Panc1 (cell line): ENCODE results near the gene ADGRE1. TPM values are rescaled to one million over a fixed set of nuclear protein-coding genes. Genes with fewer than 3 reads are reported as not detected.

Source experiments
- ATAC-seq: fragments of 200-7000 bp; cut with Tn5 transposase; 2 replicates; pipeline ENCODE4 v1.9.1; 2020; ENCODE audit warnings: mild to moderate bottlenecking, moderate library complexity
- BruUV-seq: library from RNA; stranded (reverse); fragments of 400-500 nt; replicated peaks from 2 replicates; lab custom pipeline; 2021; lab: Mats Ljungman, UMichigan
- CTCF ChIA-PET: fragments of 300-600 bp; sonication (Branson Sonifier 250); formaldehyde crosslinking; loops from one replicate; lab custom pipeline; 2022; ENCODE audit warnings: antibody characterized with exemption; lab: Charles Lee
- POLR2A ChIA-PET: fragments of 300-600 bp; sonication (Branson Sonifier 250); formaldehyde crosslinking; loops from one replicate; lab custom pipeline; 2022; ENCODE audit warnings: antibody characterized with exemption; lab: Charles Lee
- DNase-seq: peaks from one replicate; pipeline ENCODE4 v3.0.0-alpha.2; 2010; ENCODE audit warnings: low read depth, low spot score
- H3K27ac ChIP-seq: 2 replicates; pipeline ENCODE4 v1.5.1; 2011; ENCODE audit warnings: mild to moderate bottlenecking, low read length, inconsistent platforms
- H3K27me3 ChIP-seq: fragments of 200-500 bp; sonication (Bioruptor generic); 2 replicates; pipeline ENCODE4 v1.6.0; 2014; ENCODE audit warnings: low read length, inconsistent platforms; ENCODE audit not compliant: control insufficient read depth, insufficient read depth
- H3K36me3 ChIP-seq: fragments of 200-500 bp; sonication (Bioruptor generic); 2 replicates; pipeline ENCODE4 v1.5.1; 2014; ENCODE audit warnings: inconsistent platforms, mild to moderate bottlenecking, low read length, moderate library complexity; ENCODE audit not compliant: control insufficient read depth, insufficient read depth
- H3K4me1 ChIP-seq: 2 replicates; pipeline ENCODE4 v1.5.1; 2011; ENCODE audit warnings: inconsistent platforms, mild to moderate bottlenecking, low read length, moderate library complexity; ENCODE audit not compliant: control insufficient read depth, insufficient read depth
- H3K4me3 ChIP-seq, 2 experiments: 2 replicates each; pipeline ENCODE4 v1.5.1; 2011 to 2012; ENCODE audit warnings: low read depth in 2 of 2, low read length in 2 of 2, mild to moderate bottlenecking in 2 of 2, inconsistent platforms in 1 of 2, moderate library complexity in 1 of 2
- H3K9me3 ChIP-seq: fragments of 200-500 bp; sonication (Bioruptor generic); 2 replicates; pipeline ENCODE4 v1.5.1; 2014; ENCODE audit warnings: low read depth, mild to moderate bottlenecking, inconsistent platforms, low read length, moderate library complexity; ENCODE audit not compliant: control insufficient read depth, insufficient read depth
- CTCF ChIP-seq: fragments of 450-650 bp; IDR thresholded peaks from 2 replicates; pipeline ENCODE4 v1.5.1; 2017; ENCODE audit warnings: mild to moderate bottlenecking
- POLR2AphosphoS5 ChIP-seq: IDR thresholded peaks from 2 replicates; pipeline ENCODE4 v1.6.1; 2012; ENCODE audit warnings: mild to moderate bottlenecking, low read depth, low read length, moderate library complexity
- REST ChIP-seq, 2 experiments: IDR thresholded peaks; 2 replicates each; pipeline ENCODE4 v1.6.1; 2011 to 2012; ENCODE audit warnings: low read depth in 2 of 2, control low read depth in 1 of 2, low read length in 1 of 2, mild to moderate bottlenecking in 1 of 2, moderate library complexity in 1 of 2; ENCODE audit not compliant: insufficient read depth in 1 of 2
- SIN3A ChIP-seq: IDR thresholded peaks from 2 replicates; pipeline ENCODE4 v1.6.1; 2012; ENCODE audit warnings: low read depth, mild to moderate bottlenecking, low read length, moderate library complexity, borderline replicate concordance; ENCODE audit not compliant: insufficient read depth
- TCF7L2 ChIP-seq: IDR thresholded peaks from 2 replicates; pipeline ENCODE4 v1.6.1; 2011; ENCODE audit warnings: mild to moderate bottlenecking, low read depth, low read length, inconsistent platforms
- in situ Hi-C: cut with HindIII; loops from 2 replicates; pipeline ENCODE4 v1.10.0; 2016; ENCODE audit warnings: low sequenced_read_pairs, low pct_unique_long_range_greater_than_20kb
- intact Hi-C: fragments of 100-400 bp; cut with micrococcal nuclease; formaldehyde crosslinking; loops from one replicate; pipeline ENCODE4 v1.10.0; 2022; ENCODE audit not compliant: unreplicated experiment
- total RNA-seq: library from RNA; stranded (reverse); gene quantifications from one replicate; pipeline ENCODE4 v1.2.1, GENCODE V29; 2021; ENCODE audit not compliant: unreplicated experiment

ADGRE1 gene
- total RNA-seq, 1 experiment from 2014 or later: 0.08 TPM

- DNase-seq (no peak), ATAC-seq (no peak)
- H3K9me3 ChIP-seq: no peaks in the 10 kb centered on the region
- no peak overlapping the region for H3K4me3 ChIP-seq
- TF ChIP-seq CTCF (no peak), SIN3A (no peak), POLR2AphosphoS5 (no peak), REST (IDR thresholded peaks at IDR 0.05; ENCODE audit: insufficient read depth in 1 of 2, low read depth in 2 of 2, low read length in 1 of 2) (no peak), TCF7L2 (no peak)
- no peaks in the 10 kb centered on the region for H3K36me3 ChIP-seq
- ChIA-PET CTCF (no interaction called here), POLR2A (no interaction called here)
- intact Hi-C loops: no loop called here
- 0 out of 2 replicates have a peak, but pooled peaks cover 2% of the 10 kb centered on the region for H3K27me3 ChIP-seq
- H3K4me1 ChIP-seq: no peaks in the 10 kb centered on the region
- no TSS peak for BruUV-seq
- no peak overlapping the region for H3K27ac ChIP-seq
- in situ Hi-C loops: no loop called here
These were observed 6.9 kb downstream of the ADGRE1 start for GRCh38 chr19:6894313-6894712.

- CTCF ChIA-PET: no interaction called here
- ATAC-seq (no peak), DNase-seq (no peak)
- TF ChIP-seq POLR2AphosphoS5: no peak
- TF ChIP-seq TCF7L2: no peak
- TF ChIP-seq SIN3A: no peak
- no peak for TF ChIP-seq CTCF
- no peak for TF ChIP-seq REST (IDR thresholded peaks at IDR 0.05; ENCODE audit: insufficient read depth in 1 of 2, low read depth in 2 of 2, low read length in 1 of 2)
- POLR2A ChIA-PET: no interaction called here
- H3K4me1 ChIP-seq: no peaks in the 10 kb centered on the region
- intact Hi-C loops: no loop called here
- no peaks in the 10 kb centered on the region for H3K36me3 ChIP-seq
- in situ Hi-C loops: no loop called here
- no peaks in the 10 kb centered on the region for H3K9me3 ChIP-seq
- no peak overlapping the region for H3K27ac ChIP-seq
- H3K27me3 ChIP-seq: no peaks in the 10 kb centered on the region
- no TSS peak for BruUV-seq
- no peak overlapping the region for H3K4me3 ChIP-seq
These were observed 16.1 kb downstream of the ADGRE1 start for GRCh38 chr19:6903446-6903845.
